Esophagus muscularis mucosa (tissue), 4 donors: Measurements from ENCODE around the gene ZFP92. TPM values are rescaled to one million over a fixed set of nuclear protein-coding genes. Genes with fewer than 3 reads are reported as not detected.

Experiments
- DNase-seq: peaks from one replicate; pipeline ENCODE4 v3.0.0-alpha.2; 2017; ENCODE audit errors: extremely low spot score
- H3K27ac ChIP-seq, 4 donors: fragments of 200-600 bp; sonication (generic); replicated peaks in 1 of 4; 1 replicate in 3 of 4; 2 replicates in 1 of 4; pipeline ENCODE4 v1.5.1; 2016 to 2019; ENCODE audit warnings: mild to moderate bottlenecking in 1 of 4
- H3K27me3 ChIP-seq, 4 donors: fragments of 200-600 bp; sonication (generic); one replicate each; pipeline versions ENCODE4 v1.5.1 to v1.6.0; 2016 to 2019
- H3K36me3 ChIP-seq, 4 donors: fragments of 200-600 bp; sonication (generic); one replicate each; pipeline ENCODE4 v1.5.1; 2016 to 2019
- H3K4me1 ChIP-seq, 4 donors: fragments of 200-600 bp; sonication (generic); one replicate each; pipeline ENCODE4 v1.5.1; 2016 to 2019
- H3K4me3 ChIP-seq, 4 donors: fragments of 200-600 bp; sonication (generic); 1 replicate in 2 of 4; 2 replicates in 2 of 4; pipeline ENCODE4 v1.5.1; 2016 to 2019; ENCODE audit warnings: mild to moderate bottlenecking in 4 of 4, moderate library complexity in 1 of 4
- H3K9me3 ChIP-seq, 4 donors: fragments of 200-600 bp; sonication (generic); 1 replicate in 3 of 4; 2 replicates in 1 of 4; pipeline ENCODE4 v1.5.1; 2016 to 2019
- CTCF ChIP-seq, 3 experiments: fragments of 200-600 bp in 2 of 3; fragments of 450-650 bp in 1 of 3; sonication (generic) in 2 of 3; IDR thresholded peaks; one replicate each; pipeline ENCODE4 v1.5.1; 2017 to 2019; ENCODE audit warnings: antibody characterized with exemption in 3 of 3, mild to moderate bottlenecking in 2 of 3, moderate library complexity in 1 of 3
- EP300 ChIP-seq: sonication (generic); formaldehyde crosslinking; IDR thresholded peaks from one replicate; pipeline ENCODE4 v1.6.1; 2017; ENCODE audit warnings: antibody characterized with exemption
- POLR2A ChIP-seq: fragments of 450-650 bp; IDR thresholded peaks from one replicate; pipeline ENCODE4 v1.6.1; 2017; ENCODE audit warnings: antibody characterized with exemption, moderate library complexity, mild to moderate bottlenecking, low read depth
- POLR2AphosphoS5 ChIP-seq, 2 donors: sonication (generic); formaldehyde crosslinking; IDR thresholded peaks; one replicate each; pipeline ENCODE4 v1.6.1; 2017; ENCODE audit warnings: antibody characterized with exemption in 2 of 2
- WGBS: methylation state at CpG from one replicate; pipeline ENCODE4 v1.1.5; 2018; 5-methylcytosine and 5-hydroxymethylcytosine counted together
- intact Hi-C: fragments of 100-400 bp; cut with DNase I; formaldehyde crosslinking; loops from one replicate; pipeline ENCODE4 v1.15.1; 2023
- total RNA-seq, 4 donors: library from RNA; depleted of rRNA; stranded (reverse); fragments of >200 nt; gene quantifications; one replicate each; pipeline versions ENCODE4 v1.1.0 to v1.2.1, GENCODE V29; 2016

Gene ZFP92
- total RNA-seq, 4 donors from 2014 or later: 1.2 to 3.2 (median 2.5) TPM

- no peaks in the 10 kb centered on the region for H3K27me3 ChIP-seq
- WGBS: 76% methylated on average over 5 of the region's 5 CpGs
- TF ChIP-seq POLR2AphosphoS5 (IDR thresholded peaks at IDR 0.05): no peak
- no peak for TF ChIP-seq POLR2A
- TF ChIP-seq CTCF (IDR thresholded peaks at IDR 0.05): no peak
- no peak for TF ChIP-seq EP300
- H3K36me3 ChIP-seq: no peaks in the 10 kb centered on the region
- H3K9me3 ChIP-seq: no peaks in the 10 kb centered on the region
- intact Hi-C loops: no loop called here
- H3K4me1 ChIP-seq: no peaks in the 10 kb centered on the region
- DNase-seq: no peak
- H3K4me3 ChIP-seq: no peak overlapping the region
- no peak overlapping the region for H3K27ac ChIP-seq
These were observed 44.3 kb upstream of the ZFP92 start for GRCh38 chrX:153366878-153367538.

DNA sequence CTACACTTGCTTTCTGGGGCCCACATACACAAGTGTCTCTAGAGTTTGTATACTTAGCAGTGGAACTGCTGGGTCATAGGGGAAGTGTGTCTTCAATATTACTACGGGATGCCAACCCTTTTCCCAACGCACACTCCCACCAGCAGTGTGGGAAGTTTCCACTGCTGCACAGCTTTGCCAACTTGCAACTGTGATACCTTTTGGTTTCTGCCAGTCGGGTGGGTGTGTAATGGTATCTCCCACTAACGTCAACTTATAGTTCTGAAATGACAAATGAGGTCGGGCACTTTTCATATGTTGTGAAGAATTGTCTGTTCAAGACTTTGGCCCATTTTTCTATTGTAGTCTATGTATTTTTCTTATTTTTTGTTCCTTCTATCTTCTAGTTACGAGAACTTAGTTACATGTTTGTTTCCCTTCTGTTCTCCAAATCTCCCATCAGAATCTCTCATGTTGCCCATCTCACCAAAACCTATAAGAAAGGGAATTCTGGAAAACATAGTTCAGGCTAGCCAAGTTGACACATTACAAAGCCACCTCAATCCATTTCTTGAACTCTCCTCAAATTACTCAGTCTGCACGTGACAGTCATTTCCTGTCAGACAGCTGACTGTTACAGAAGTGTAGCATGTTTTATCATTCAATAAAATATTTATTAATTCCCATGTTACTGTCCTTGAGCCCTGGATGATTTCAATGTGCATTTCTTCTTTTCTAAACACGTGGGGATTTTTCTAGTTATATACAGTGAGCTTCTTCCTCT is 40.8 kb upstream of the ZFP92 start:
- Histone ChIP-seq H3K27ac (no peak overlapping the region), H3K4me3 (no peak overlapping the region), H3K36me3 (no peaks in the 10 kb centered on the region), H3K27me3 (peaks cover 0 to 4% (median 0%) of the 10 kb centered on the region in 4 donors), H3K9me3 (no peaks in the 10 kb centered on the region), H3K4me1 (no peaks in the 10 kb centered on the region)
- 70% methylated on average over 8 of the region's 8 CpGs for WGBS
- intact Hi-C loops: no loop called here
- no peak for TF ChIP-seq POLR2AphosphoS5 (IDR thresholded peaks at IDR 0.05)
- no peak for TF ChIP-seq EP300
- TF ChIP-seq CTCF (IDR thresholded peaks at IDR 0.05): no peak
- no peak for TF ChIP-seq POLR2A
- DNase-seq: no peak

DNA sequence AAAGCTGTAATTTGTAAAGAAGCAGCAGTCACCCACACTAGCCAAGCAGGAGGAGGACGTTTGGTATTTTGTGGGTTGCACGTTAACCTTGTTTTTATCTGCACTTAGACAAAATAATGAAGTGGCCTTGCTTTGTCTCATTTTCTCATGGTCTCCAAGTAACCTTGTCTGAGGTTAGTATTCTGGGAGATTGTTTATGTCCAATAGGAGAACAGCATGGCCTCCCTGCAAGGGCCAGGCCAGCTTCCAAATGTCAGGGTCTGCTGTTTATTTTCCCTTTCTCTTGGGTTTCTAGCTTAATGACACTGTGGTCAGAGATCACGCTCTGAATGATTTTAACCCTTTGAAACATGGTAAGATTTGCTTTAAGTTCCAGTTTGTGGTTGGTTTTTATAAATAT is 40.0 kb upstream of the ZFP92 start:
- 38% methylated on average over 3 of the region's 3 CpGs for WGBS
- Histone ChIP-seq H3K4me1 (no peaks in the 10 kb centered on the region), H3K4me3 (no peak overlapping the region), H3K36me3 (no peaks in the 10 kb centered on the region), H3K27me3 (peaks cover 0 to 5% (median 0%) of the 10 kb centered on the region in 4 donors), H3K9me3 (no peaks in the 10 kb centered on the region), H3K27ac (no peak overlapping the region)
- DNase-seq: no peak
- intact Hi-C loops: no loop called here
- no peak for TF ChIP-seq CTCF (IDR thresholded peaks at IDR 0.05)
- TF ChIP-seq EP300: no peak
- TF ChIP-seq POLR2A: no peak
- TF ChIP-seq POLR2AphosphoS5 (IDR thresholded peaks at IDR 0.05): no peak

- H3K4me3 ChIP-seq: no peak overlapping the region
- TF ChIP-seq EP300 (no peak), POLR2AphosphoS5 (IDR thresholded peaks at IDR 0.05) (no peak), POLR2A (no peak), CTCF (IDR thresholded peaks at IDR 0.05) (no peak)
- peaks cover 0 to 9% (median 0%) of the 10 kb centered on the region in 4 donors for H3K9me3 ChIP-seq
- peaks cover 0 to 5% (median 0%) of the 10 kb centered on the region in 4 donors for H3K27me3 ChIP-seq
- H3K27ac ChIP-seq: no peak overlapping the region
- intact Hi-C loops: no loop called here
- no peaks in the 10 kb centered on the region for H3K4me1 ChIP-seq
- DNase-seq: no peak
- H3K36me3 ChIP-seq: no peaks in the 10 kb centered on the region
These were observed 38.3 kb upstream of the ZFP92 start for GRCh38 chrX:153372949-153373348.
